Measurements from ENCODE around the gene IRF7.

- TF ChIP-seq CTCF (IDR thresholded peaks at IDR 0.05; ENCODE audit: low read depth, low read length, missing input control) (no peak), TAF1 (conservative IDR thresholded peaks at IDR 0.05) (no peak), GABPA (IDR thresholded peaks at IDR 0.05 in 1 of 2, conservative IDR thresholded peaks at IDR 0.05 in 1 of 2) (no peak), MAX (IDR thresholded peaks at IDR 0.05) (no peak), YY1 (IDR thresholded peaks at IDR 0.05) (no peak), JUND (IDR thresholded peaks at IDR 0.05) (no peak), EGR1 (IDR thresholded peaks at IDR 0.05; ENCODE audit: low read depth in 2 of 2) (no peak), REST (IDR thresholded peaks at IDR 0.05) (no peak), ZBTB33 (IDR thresholded peaks at IDR 0.05) (no peak), SP1 (IDR thresholded peaks at IDR 0.05) (no peak), FOXA1 (IDR thresholded peaks at IDR 0.05) (no peak), RAD21 (IDR thresholded peaks at IDR 0.05) (no peak), ATF3 (IDR thresholded peaks at IDR 0.05) (no peak)
These were observed 26.0 kb downstream of the IRF7 start for GRCh38 chr11:589798-590197.

Data from liver (tissue), 3 donors.